Keratinocyte (primary cell): Measurements from ENCODE around the gene PTPRN2. TPM values are rescaled to one million over a fixed set of nuclear protein-coding genes. Genes with fewer than 3 reads are reported as not detected.

ENCODE experiments used
- DNase-seq: peaks from one replicate; pipeline ENCODE4 v3.0.0-alpha.2; 2011; ENCODE audit warnings: low read depth, missing footprints, low spot score
- FAIRE-seq: peaks from 2 replicates; lab custom pipeline; 2011; peaks lifted over from hg19 to GRCh38; lab: Jason Lieb, UNC
- H2AFZ ChIP-seq: 2 replicates; pipeline ENCODE4 v1.6.0; 2012; ENCODE audit warnings: low read length, control low read depth, inconsistent platforms; ENCODE audit not compliant: control insufficient read depth
- H3K27ac ChIP-seq: 2 replicates; pipeline ENCODE4 v1.5.1; 2011; ENCODE audit warnings: low read length; ENCODE audit not compliant: control insufficient read depth, insufficient read depth
- H3K27me3 ChIP-seq: 3 replicates; pipeline ENCODE4 v1.6.0; 2011; ENCODE audit warnings: low read length; ENCODE audit not compliant: control insufficient read depth, insufficient read depth; ENCODE audit errors: extremely low read depth
- H3K36me3 ChIP-seq, 2 experiments: 2 replicates in 1 of 2; 3 replicates in 1 of 2; pipeline ENCODE4 v1.5.1; 2011; ENCODE audit warnings: low read length in 2 of 2, mild to moderate bottlenecking in 1 of 2; ENCODE audit not compliant: control insufficient read depth in 2 of 2, insufficient read depth in 2 of 2; ENCODE audit errors: extremely low read depth in 1 of 2
- H3K4me1 ChIP-seq: 3 replicates; pipeline ENCODE4 v1.5.1; 2011; ENCODE audit warnings: low read length; ENCODE audit not compliant: control insufficient read depth, insufficient read depth; ENCODE audit errors: extremely low read depth
- H3K4me2 ChIP-seq: 3 replicates; pipeline ENCODE4 v1.6.0; 2011; ENCODE audit warnings: low read depth, low read length; ENCODE audit not compliant: control insufficient read depth, insufficient read depth; ENCODE audit errors: extremely low read depth
- H3K4me3 ChIP-seq, 3 experiments: fragments of 200-600 bp in 1 of 3; sonication (generic) in 1 of 3; 2 replicates in 2 of 3; 3 replicates in 1 of 3; pipeline ENCODE4 v1.5.1; 2011 to 2016; ENCODE audit warnings: low read length in 3 of 3, mild to moderate bottlenecking in 3 of 3, control low read depth in 2 of 3, inconsistent platforms in 1 of 3, low read depth in 1 of 3, mixed read lengths in 1 of 3, mixed run types in 1 of 3, moderate library complexity in 1 of 3; ENCODE audit not compliant: control insufficient read depth in 2 of 3, insufficient read depth in 2 of 3; ENCODE audit errors: extremely low read depth in 1 of 3
- H3K79me2 ChIP-seq: 2 replicates; pipeline ENCODE4 v1.6.0; 2012; ENCODE audit warnings: low read length; ENCODE audit not compliant: control insufficient read depth, insufficient read depth
- H3K9ac ChIP-seq: 3 replicates; pipeline ENCODE4 v1.6.0; 2011; ENCODE audit warnings: low read length; ENCODE audit not compliant: control insufficient read depth, insufficient read depth; ENCODE audit errors: extremely low read depth
- H3K9me1 ChIP-seq: 3 replicates; pipeline ENCODE4 v1.6.0; 2011; ENCODE audit warnings: low read length; ENCODE audit not compliant: control insufficient read depth, insufficient read depth; ENCODE audit errors: extremely low read depth
- H3K9me3 ChIP-seq: 2 replicates; pipeline ENCODE4 v1.5.1; 2012; ENCODE audit warnings: low read depth, low read length; ENCODE audit not compliant: control insufficient read depth
- H4K20me1 ChIP-seq: 3 replicates; pipeline ENCODE4 v1.6.0; 2011; ENCODE audit warnings: low read length; ENCODE audit not compliant: control insufficient read depth, insufficient read depth; ENCODE audit errors: extremely low read depth
- EZH2 ChIP-seq: IDR thresholded peaks from one replicate; pipeline ENCODE4 v1.6.1; 2012; ENCODE audit warnings: inconsistent platforms, mild to moderate bottlenecking, low read length, moderate library complexity
- dilution Hi-C: fragments of 300-500 bp; cut with MboI; formaldehyde crosslinking; loops from one replicate; pipeline ENCODE4 v1.7.0; 2020; ENCODE audit warnings: low sequenced_read_pairs; ENCODE audit not compliant: extremely low pct_ligation_motif_present
- polyA plus RNA-seq, 5 experiments: library from polyadenylated mRNA; depleted of rRNA in 3 of 5; stranded (reverse) in 3 of 5; stranded (forward) in 1 of 5; unstranded in 1 of 5; fragments of >200 nt; gene quantifications; 1 replicate in 1 of 5; 2 replicates in 3 of 5; 3 replicates in 1 of 5; pipeline versions ENCODE4 v1.2.1 to v1.2.3, GENCODE V29; 2011 to 2012; ENCODE audit warnings: missing spikeins in 2 of 5, low read depth in 1 of 5, low replicate concordance in 1 of 5
- TF ChIP-seq, protein P1 (sequence below), 3 experiments: IDR thresholded peaks in 1 of 3; conservative IDR thresholded peaks in 1 of 3; optimal IDR thresholded peaks in 1 of 3; 2 replicates in 2 of 3; 3 replicates in 1 of 3; pipeline versions ENCODE3 to v1.5.1; 2011; ENCODE audit warnings: low read length in 3 of 3, mild to moderate bottlenecking in 3 of 3, moderate library complexity in 2 of 3, control low read depth in 1 of 3, inconsistent platforms in 1 of 3; ENCODE audit not compliant: insufficient read depth in 2 of 3; ENCODE audit errors: extremely low read depth in 1 of 3

PTPRN2 gene
- polyA plus RNA-seq, 1 donor (not counting 4 experiments of a cell fraction or from before 2014, with no cell fraction given), result not detected

DNA sequence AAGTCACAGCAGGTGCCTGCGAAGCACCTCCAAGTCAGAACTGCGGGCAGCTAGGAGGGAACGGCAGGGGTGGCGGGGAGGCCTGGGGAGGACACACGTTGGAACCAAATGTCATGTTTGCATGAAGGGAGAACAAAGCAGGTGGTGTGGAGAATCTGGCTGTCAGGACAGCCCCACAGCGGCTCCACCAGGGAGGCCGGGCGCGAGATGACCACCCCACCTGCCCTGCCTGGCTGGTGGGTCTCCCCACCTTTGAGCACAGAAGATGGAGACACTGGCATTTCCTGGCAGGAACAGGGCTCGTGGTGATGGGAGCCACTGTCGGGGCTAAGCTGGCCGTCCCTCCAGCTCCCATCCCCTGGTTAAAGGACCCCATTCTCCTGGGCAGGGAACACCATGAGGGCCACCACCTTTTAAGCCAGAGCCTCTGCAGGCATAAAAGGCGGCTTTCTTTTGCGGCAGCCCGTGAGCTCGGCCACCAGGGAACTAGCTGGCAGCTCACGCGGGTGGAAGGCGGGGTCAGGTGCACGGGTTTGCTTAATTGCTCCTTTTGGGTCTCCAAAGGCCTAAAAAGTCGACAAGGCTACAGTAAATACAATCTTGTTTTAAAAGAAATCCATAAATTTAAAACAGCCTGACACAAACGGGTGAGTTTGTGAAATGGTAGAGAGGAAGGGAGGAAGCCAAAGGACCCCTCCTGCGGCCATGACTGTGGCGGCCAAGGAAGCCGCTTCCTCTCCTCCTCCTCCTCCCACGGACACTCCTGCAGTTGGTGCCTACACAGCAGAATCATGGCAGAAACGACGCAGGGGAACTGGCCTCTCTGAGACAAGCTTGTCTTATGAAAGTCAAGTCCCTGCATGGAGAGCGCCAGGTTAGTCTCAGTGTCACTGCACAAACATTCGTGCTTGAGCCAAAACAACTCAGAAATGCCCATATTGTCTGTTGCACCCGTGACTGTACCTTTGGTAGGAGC lies 1037.0 kb downstream of the PTPRN2 start:
- H3K4me3 ChIP-seq, result no peak overlapping the region
- no peak overlapping the region for H3K4me2 ChIP-seq
- FAIRE-seq (no peak), DNase-seq (no peak)
- H3K9me1 ChIP-seq, result no peaks in the 10 kb centered on the region
- H3K27me3 ChIP-seq, result no peaks in the 10 kb centered on the region
- no peaks in the 10 kb centered on the region for H3K36me3 ChIP-seq
- dilution Hi-C loops, result no loop called here
- H4K20me1 ChIP-seq, result no peaks in the 10 kb centered on the region
- H3K4me1 ChIP-seq, result no peaks in the 10 kb centered on the region
- H3K79me2 ChIP-seq, result no peaks in the 10 kb centered on the region
- TF ChIP-seq, protein P1, sequence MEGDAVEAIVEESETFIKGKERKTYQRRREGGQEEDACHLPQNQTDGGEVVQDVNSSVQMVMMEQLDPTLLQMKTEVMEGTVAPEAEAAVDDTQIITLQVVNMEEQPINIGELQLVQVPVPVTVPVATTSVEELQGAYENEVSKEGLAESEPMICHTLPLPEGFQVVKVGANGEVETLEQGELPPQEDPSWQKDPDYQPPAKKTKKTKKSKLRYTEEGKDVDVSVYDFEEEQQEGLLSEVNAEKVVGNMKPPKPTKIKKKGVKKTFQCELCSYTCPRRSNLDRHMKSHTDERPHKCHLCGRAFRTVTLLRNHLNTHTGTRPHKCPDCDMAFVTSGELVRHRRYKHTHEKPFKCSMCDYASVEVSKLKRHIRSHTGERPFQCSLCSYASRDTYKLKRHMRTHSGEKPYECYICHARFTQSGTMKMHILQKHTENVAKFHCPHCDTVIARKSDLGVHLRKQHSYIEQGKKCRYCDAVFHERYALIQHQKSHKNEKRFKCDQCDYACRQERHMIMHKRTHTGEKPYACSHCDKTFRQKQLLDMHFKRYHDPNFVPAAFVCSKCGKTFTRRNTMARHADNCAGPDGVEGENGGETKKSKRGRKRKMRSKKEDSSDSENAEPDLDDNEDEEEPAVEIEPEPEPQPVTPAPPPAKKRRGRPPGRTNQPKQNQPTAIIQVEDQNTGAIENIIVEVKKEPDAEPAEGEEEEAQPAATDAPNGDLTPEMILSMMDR (optimal IDR thresholded peaks at IDR 0.05 in 1 of 3, IDR thresholded peaks at IDR 0.05 in 1 of 3, conservative IDR thresholded peaks at IDR 0.05 in 1 of 3; ENCODE audit: extremely low read depth in 1 of 3, insufficient read depth in 2 of 3, low read length in 3 of 3), result no peak
- TF ChIP-seq EZH2, result no peak
- H3K9me3 ChIP-seq, result peaks cover 10% of the 10 kb centered on the region
- no peak overlapping the region for H3K9ac ChIP-seq
- H3K27ac ChIP-seq, result no peak overlapping the region
- no peak overlapping the region for H2AFZ ChIP-seq

DNA sequence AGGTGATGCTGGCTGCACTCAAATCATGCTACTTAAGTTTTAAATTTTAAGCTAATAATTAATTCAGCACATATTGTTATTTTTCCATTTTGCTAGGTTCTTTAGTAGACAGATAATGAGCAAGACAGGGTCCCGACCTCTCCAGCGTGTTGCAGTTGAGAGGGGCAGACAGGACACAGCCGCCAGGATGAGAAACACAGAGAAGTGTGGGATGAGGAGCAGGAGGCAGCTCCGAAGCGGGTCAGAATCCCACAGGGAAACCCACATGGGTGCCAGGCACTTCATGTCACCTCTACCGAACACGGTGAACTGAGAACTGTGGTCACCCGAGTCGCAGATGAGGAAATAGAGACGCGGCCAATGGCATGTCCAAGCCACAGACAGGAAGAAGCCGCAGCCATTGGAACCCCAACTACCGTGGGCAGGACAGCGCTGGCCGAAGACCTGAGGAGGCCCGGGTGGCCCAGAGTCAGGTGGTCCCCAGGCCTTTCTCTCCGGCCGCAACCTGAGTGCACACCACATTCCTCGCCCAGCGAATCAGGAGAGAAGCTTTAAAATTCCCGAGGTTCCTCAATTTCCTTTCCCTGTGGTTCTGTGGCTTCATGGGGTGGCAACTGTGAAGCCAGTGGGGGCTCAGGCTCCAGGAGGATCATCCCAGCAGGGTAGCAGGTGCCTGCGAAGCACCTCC lies 1037.9 kb downstream of the PTPRN2 start:
- Histone ChIP-seq H3K9me1 (no peaks in the 10 kb centered on the region), H3K36me3 (no peaks in the 10 kb centered on the region), H3K9ac (no peak overlapping the region), H2AFZ (no peak overlapping the region), H3K4me1 (no peaks in the 10 kb centered on the region), H3K9me3 (peaks cover 17% of the 10 kb centered on the region), H3K27ac (no peak overlapping the region), H3K4me2 (no peak overlapping the region), H3K4me3 (no peak overlapping the region), H3K27me3 (no peaks in the 10 kb centered on the region), H3K79me2 (no peaks in the 10 kb centered on the region), H4K20me1 (no peaks in the 10 kb centered on the region)
- DNase-seq, result no peak
- dilution Hi-C loops, result no loop called here
- FAIRE-seq, result no peak
- TF ChIP-seq, protein P1 (optimal IDR thresholded peaks at IDR 0.05 in 1 of 3, IDR thresholded peaks at IDR 0.05 in 1 of 3, conservative IDR thresholded peaks at IDR 0.05 in 1 of 3; ENCODE audit: extremely low read depth in 1 of 3, insufficient read depth in 2 of 3, low read length in 3 of 3), result no peak
- TF ChIP-seq EZH2, result no peak
